Measurements from ENCODE around the gene ZNF710. TPM values are rescaled to one million over a fixed set of nuclear protein-coding genes. Genes with fewer than 3 reads are reported as not detected.

Gene ZNF710
- total and polyA plus RNA-seq, 2 donors (not counting 3 experiments of a cell fraction or from before 2014, with no cell fraction given), result 8.9 to 32.4 TPM

GRCh38 chr15:90029024-90029423 is 27.9 kb downstream of the ZNF710 start:
- DNase-seq (ENCODE audit: low read depth, low spot score), result no peak
- Histone ChIP-seq H3K27me3 (ENCODE audit: control insufficient read depth in 2 of 2, insufficient read depth in 2 of 2, low read length in 2 of 2) (no peaks in the 10 kb centered on the region), H2AFZ (ENCODE audit: low read depth, low read length) (no peak overlapping the region), H3K36me3 (ENCODE audit: control insufficient read depth in 2 of 2, extremely low read depth in 1 of 2, insufficient read depth in 2 of 2, low read length in 2 of 2) (no peaks in the 10 kb centered on the region), H3K9me3 (replicated peaks; ENCODE audit: control insufficient read depth, insufficient read depth, low read length) (no peaks in the 10 kb centered on the region), H3K4me1 (ENCODE audit: control insufficient read depth, extremely low read depth, insufficient read depth, low read length) (peaks cover 11% of the 10 kb centered on the region), H4K20me1 (replicated peaks; ENCODE audit: control insufficient read depth, extremely low read depth, insufficient read depth, low read length) (no peaks in the 10 kb centered on the region), H3K9me1 (replicated peaks; ENCODE audit: control insufficient read depth, extremely low read depth, insufficient read depth, low read length) (no peaks in the 10 kb centered on the region), H3K4me2 (ENCODE audit: insufficient read depth, low read length) (no peak overlapping the region), H3K79me2 (ENCODE audit: control insufficient read depth, insufficient read depth, low read length) (peaks cover 20% of the 10 kb centered on the region), H3K9ac (replicated peaks; ENCODE audit: extremely low read depth, insufficient read depth, low read length) (no peak overlapping the region), H3K4me3 (replicated peaks in 1 of 3; ENCODE audit: insufficient read depth in 1 of 3, low read depth in 1 of 3, low read length in 3 of 3) (no peak overlapping the region), H3K27ac (ENCODE audit: insufficient read depth, low read depth, low read length) (no peak overlapping the region)
- ChIA-PET POLR2A (no interaction called here), CTCF (interaction anchor here (0.9 kb wide), 1 partner anchor 10 kb away, joined by 3 read pairs; no protein-coding TSS in a partner anchor)
- dilution Hi-C loops (cut with MboI; ENCODE audit: extremely low pct_ligation_motif_present, low sequenced_read_pairs) (no loop called here), intact Hi-C loops (cut with micrococcal nuclease) (no loop called here)
- BruUV-seq (replicated peaks), result no TSS peak
- no peak for TF ChIP-seq MAX (IDR thresholded peaks at IDR 0.05; ENCODE audit: insufficient read depth, insufficient read length)
- no peak for TF ChIP-seq POLR2AphosphoS5 (IDR thresholded peaks at IDR 0.05; ENCODE audit: insufficient read depth, low read depth, low read length)
- TF ChIP-seq POLR2A (IDR thresholded peaks at IDR 0.05; ENCODE audit: low read depth, low read length), result no peak
- no peak for TF ChIP-seq FOS (IDR thresholded peaks at IDR 0.05; ENCODE audit: borderline replicate concordance, insufficient read depth, low read length)
- no peak for FAIRE-seq

- Histone ChIP-seq H3K9me3 (replicated peaks; ENCODE audit: control insufficient read depth, insufficient read depth, low read length) (no peaks in the 10 kb centered on the region), H3K4me3 (replicated peaks in 1 of 3; ENCODE audit: insufficient read depth in 1 of 3, low read depth in 1 of 3, low read length in 3 of 3) (no peak overlapping the region), H3K4me1 (ENCODE audit: control insufficient read depth, extremely low read depth, insufficient read depth, low read length) (peaks cover 23% of the 10 kb centered on the region), H3K9me1 (replicated peaks; ENCODE audit: control insufficient read depth, extremely low read depth, insufficient read depth, low read length) (no peaks in the 10 kb centered on the region), H4K20me1 (replicated peaks; ENCODE audit: control insufficient read depth, extremely low read depth, insufficient read depth, low read length) (no peaks in the 10 kb centered on the region), H3K36me3 (ENCODE audit: control insufficient read depth in 2 of 2, extremely low read depth in 1 of 2, insufficient read depth in 2 of 2, low read length in 2 of 2) (no peaks in the 10 kb centered on the region), H2AFZ (ENCODE audit: low read depth, low read length) (no peak overlapping the region), H3K79me2 (ENCODE audit: control insufficient read depth, insufficient read depth, low read length) (peaks cover 20% of the 10 kb centered on the region), H3K4me2 (ENCODE audit: insufficient read depth, low read length) (no peak overlapping the region), H3K27ac (ENCODE audit: insufficient read depth, low read depth, low read length) (no peak overlapping the region), H3K27me3 (ENCODE audit: control insufficient read depth in 2 of 2, insufficient read depth in 2 of 2, low read length in 2 of 2) (no peaks in the 10 kb centered on the region), H3K9ac (replicated peaks; ENCODE audit: extremely low read depth, insufficient read depth, low read length) (no peak overlapping the region)
- CTCF ChIA-PET, result interaction anchor here (0.7 to 1.6 kb wide), 2 partner anchors 10 to 118 kb away, joined by 4 to 7 read pairs; partner anchors contain the start of gene ARPIN
- POLR2A ChIA-PET, result no interaction called here
- dilution Hi-C loops (cut with MboI; ENCODE audit: extremely low pct_ligation_motif_present, low sequenced_read_pairs) (no loop called here), intact Hi-C loops (cut with micrococcal nuclease) (no loop called here)
- FAIRE-seq (no peak), DNase-seq (ENCODE audit: low read depth, low spot score) (no peak)
- BruUV-seq (replicated peaks), result no TSS peak
- no peak for TF ChIP-seq MAX (IDR thresholded peaks at IDR 0.05; ENCODE audit: insufficient read depth, insufficient read length)
- no peak for TF ChIP-seq POLR2A (IDR thresholded peaks at IDR 0.05; ENCODE audit: low read depth, low read length)
- TF ChIP-seq CTCF (IDR thresholded peaks at IDR 0.05; ENCODE audit: extremely low read depth in 1 of 2, insufficient read depth in 1 of 2, low read depth in 1 of 2, low read length in 2 of 2), result no peak
- TF ChIP-seq JUN (IDR thresholded peaks at IDR 0.05; ENCODE audit: borderline replicate concordance, insufficient read depth, insufficient read length, low read depth), result no peak
- TF ChIP-seq GATA2 (IDR thresholded peaks at IDR 0.05; ENCODE audit: insufficient read depth, insufficient read length, low read depth, low read length), result no peak
- no peak for TF ChIP-seq POLR2AphosphoS5 (IDR thresholded peaks at IDR 0.05; ENCODE audit: insufficient read depth, low read depth, low read length)
- TF ChIP-seq FOS (IDR thresholded peaks at IDR 0.05; ENCODE audit: borderline replicate concordance, insufficient read depth, low read length), result no peak
- no peak for TF ChIP-seq MYC (IDR thresholded peaks at IDR 0.05; ENCODE audit: low read depth, low read length)
- no peak for TF ChIP-seq EZH2 (IDR thresholded peaks at IDR 0.05; ENCODE audit: borderline replicate concordance, low read depth, low read length, severe bottlenecking)
These were observed 29.3 kb downstream of the ZNF710 start for GRCh38 chr15:90030376-90030775.
